GM21723 (cell line): ENCODE data around the gene PIP5KL1.
"Not testable (repeated sequence)": the region's sequence is repeated elsewhere in the genome, so short reads cannot be mapped to it uniquely, and the experiment has no call there.

Experiments
- ATAC-seq: cut with Tn5 transposase; IDR thresholded peaks from one replicate; pipeline ENCODE4 v1.9.1; 2021; ENCODE audit warnings: mild to moderate bottlenecking, moderate library complexity; ENCODE audit not compliant: unreplicated experiment

PIP5KL1 gene

GRCh38 chr9:127896395-127897192 lies 34.0 kb downstream of the PIP5KL1 start:
- no peak for ATAC-seq

DNA sequence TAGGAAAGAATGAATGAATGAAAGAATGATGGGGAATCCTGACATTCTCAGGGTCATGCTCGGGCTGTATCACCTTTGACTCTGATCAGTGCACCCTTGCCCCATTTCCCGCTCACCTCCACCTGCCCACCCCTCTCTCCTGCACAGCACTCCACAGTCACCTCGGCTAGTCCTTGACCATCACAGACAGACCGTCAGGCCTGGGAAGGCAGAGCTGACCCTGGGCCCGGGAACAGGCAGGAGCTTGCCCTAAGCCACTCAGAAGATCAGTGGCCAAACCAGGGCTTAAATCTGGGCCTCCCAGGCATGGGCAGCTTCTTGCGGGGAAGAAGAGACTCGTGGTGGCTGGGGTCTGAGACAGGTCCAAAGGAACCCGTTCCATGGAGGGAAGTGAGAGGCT lies 34.8 kb downstream of the PIP5KL1 start:
- no peak for ATAC-seq

- ATAC-seq = no peak
These were observed 37.2 kb downstream of the PIP5KL1 start for GRCh38 chr9:127893392-127893791.

DNA sequence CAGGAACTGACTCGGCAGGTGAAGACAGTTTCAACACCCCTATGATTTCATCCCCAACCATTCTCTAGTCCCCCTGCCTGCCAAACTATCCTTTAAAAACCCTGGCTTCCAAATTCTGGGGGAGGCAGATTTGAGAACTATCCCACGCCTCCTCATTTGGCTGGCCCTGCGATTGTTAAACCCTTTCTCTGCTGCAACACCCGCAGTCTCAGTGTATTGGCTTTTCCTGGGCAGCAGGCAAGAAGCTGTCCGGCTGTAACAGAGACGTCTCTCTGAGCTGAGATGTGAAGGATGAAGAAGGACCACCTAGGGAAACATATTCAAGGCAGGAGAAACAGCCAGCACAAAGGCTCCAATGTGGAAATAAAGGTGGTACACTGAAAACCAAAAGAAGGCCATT lies 37.7 kb downstream of the PIP5KL1 start:
- ATAC-seq = no peak

GRCh38 chr9:127890053-127890452 lies 40.5 kb downstream of the PIP5KL1 start:
- no peak for ATAC-seq

- no peak for ATAC-seq
These were observed 42.8 kb downstream of the PIP5KL1 start for GRCh38 chr9:127887792-127888191.

DNA sequence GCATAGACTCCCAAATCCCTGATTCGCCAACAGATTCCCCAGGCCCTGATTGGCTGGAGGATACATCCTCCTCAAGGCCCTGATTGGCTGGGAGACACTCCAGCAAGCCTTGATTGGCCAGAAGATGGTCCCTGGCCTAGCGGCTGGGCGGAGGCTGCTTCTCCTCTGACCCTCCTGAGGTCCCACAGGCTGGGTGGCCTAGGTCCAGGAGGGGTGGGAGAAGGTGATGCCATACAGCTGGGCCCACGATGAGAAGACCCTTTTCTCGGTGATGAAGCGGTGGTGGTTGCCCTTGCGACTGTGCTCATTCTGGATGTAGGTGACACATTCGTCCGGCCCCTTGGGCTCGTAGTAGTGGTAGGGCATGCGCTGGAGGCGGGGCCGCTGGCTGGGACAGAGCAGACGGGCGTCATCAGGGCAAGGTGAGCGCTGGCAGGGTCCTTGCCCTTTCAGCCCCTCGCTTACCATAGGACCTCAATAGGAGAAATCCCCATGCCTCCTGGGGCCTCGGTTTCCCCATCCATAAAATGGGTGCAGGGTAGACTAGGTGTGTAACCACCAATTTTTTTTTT lies 44.1 kb downstream of the PIP5KL1 start:
- ATAC-seq = no peak

DNA sequence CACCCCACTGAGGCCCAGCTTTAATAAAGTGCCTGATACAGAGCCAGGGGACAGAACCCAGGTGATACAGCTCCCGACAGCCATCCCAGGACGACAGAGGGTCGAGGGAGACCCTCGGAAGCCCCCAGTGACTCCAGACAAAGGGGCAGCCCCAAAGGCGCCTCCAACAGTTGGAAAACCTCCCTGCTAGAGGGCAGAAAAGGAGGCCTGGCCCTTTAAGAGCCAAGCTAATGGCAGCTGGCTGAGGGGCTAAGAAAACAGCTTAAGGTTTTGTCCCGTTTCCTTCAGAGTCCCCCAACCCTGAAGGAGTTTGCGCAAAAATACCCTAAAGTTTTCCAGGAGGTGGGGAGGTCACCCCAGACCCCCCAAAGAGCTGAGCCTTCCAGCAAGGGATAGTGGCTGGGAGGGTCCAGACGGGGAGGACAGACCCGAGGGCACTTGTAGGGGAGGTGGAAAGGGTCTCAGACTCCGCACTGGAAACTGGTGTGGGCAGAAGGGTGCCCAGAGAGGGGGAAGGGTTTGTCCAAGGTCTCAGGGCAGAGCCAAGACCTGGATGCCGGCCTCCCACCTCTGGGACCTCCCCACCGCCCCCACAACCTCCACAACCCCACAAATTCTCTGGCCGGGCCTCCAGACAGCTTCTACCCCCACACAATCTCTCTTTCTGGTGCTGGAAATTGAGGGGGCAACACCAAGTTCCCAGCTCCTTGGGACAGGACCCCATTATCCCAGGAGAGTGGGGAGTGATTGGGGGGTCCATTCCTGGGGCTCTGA lies 44.9 kb downstream of the PIP5KL1 start:
- ATAC-seq = no peak

GRCh38 chr9:127884976-127885490 lies 45.5 kb downstream of the PIP5KL1 start:
- ATAC-seq = no peak

DNA sequence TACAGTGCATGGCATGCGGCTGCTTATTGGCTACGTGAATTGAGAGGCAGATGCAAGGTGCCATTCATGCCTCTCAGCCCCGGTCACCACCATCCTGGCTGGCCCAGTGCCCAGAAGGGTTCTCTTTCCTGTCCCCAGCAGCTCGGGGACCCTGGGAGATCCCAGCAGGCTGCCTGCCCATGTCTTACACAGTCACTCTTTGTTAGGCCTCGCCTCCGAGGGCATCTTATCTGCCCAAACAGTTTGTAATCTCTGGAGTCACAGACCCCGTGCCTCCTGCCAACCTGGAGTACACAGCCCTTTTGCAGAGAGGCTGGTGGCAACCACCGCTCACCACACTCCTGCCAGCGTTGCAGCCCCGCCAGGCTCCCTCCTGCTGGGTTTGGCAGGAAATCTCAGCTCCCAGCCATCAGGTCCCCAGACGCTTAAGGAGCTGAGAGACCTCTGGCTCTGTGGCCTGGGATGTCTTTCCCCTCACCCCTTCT lies 46.1 kb downstream of the PIP5KL1 start:
- ATAC-seq = no peak

DNA sequence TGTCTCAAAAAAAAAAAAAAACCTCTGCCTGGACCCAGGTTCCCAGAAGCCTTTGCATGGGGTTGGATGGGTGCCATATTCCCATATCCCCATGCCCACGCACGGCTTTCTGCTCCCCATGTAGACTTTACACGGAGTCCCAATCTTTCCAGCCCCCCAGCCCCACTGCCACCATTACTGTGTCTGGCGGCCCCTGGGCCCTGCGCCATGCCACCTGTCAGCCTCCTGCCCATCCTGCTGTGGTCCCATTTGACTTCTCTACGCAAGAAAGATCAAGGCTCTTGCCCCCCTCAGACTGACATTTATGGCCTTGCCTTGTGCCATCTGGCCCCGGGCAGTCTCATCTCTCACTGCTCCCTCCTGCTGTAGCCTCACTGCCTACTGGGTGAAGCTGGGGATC lies 46.6 kb downstream of the PIP5KL1 start:
- no peak for ATAC-seq

- ATAC-seq = not testable (repeated sequence)
These were observed 48.9 kb downstream of the PIP5KL1 start for GRCh38 chr9:127881715-127882114.

GRCh38 chr9:127880143-127880542 lies 50.4 kb downstream of the PIP5KL1 start:
- ATAC-seq = no peak

GRCh38 chr9:127878652-127879390 lies 51.8 kb downstream of the PIP5KL1 start:
- ATAC-seq = no peak

DNA sequence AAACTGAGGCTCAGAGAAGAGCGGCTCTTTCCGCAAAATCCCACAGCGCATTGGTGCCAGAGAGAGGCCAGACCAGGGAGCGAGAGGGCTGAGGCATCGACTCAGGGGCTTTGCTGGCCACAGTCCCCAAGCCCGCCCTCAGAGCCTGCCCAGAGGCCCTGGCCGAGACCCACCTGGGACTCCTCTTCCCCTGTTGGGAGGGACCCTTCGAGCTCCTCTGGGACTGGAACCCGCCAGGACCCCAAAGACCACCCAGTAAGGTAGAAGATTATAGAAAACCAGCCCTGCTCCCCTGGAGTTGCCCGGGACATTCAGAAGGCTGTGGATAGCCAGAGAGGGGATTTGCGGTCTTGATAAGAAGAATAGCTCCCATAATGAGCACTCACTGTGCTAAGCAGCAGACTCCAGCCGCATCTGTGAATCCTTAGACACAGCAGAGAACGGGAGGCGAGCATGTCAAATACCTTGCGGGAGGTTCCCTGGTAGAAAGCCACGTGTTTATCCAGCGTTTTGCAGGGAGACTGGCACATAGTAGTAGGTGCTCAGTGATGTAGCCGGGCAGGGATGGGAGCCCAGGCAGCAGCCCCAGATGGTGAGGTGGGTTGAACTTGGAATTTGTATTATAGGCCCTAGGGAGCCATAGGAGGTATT lies 52.5 kb downstream of the PIP5KL1 start:
- no peak for ATAC-seq

DNA sequence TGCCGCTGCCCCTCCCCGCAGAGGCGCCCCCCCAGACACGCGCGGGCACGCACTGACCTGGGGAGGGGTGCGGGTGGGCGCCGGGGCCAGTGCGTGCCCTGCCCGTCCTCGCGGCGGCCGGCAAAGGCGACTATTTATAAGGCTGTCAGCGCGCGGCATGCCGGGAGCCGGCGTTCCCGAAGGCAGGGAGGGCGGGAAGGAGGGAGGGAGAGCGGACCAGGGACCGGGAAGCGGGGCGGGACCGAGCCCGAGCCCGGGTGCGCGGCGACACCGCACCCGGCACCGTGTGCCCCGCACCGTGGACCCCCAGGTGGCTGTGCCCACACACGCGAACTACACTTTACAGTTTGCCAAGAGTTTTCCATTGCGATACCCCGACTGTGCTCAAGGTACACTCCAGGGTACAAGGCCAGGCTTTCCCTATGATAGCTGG lies 53.0 kb downstream of the PIP5KL1 start, which contains the start of gene AK1:
AK1 (minus strand) TSS at position 110 of the 433 bp plus-strand sequence. CDS start 3,058 bp downstream, outside the sequence.
- no peak for ATAC-seq

GRCh38 chr9:127876764-127877562 lies 53.6 kb downstream of the PIP5KL1 start:
- ATAC-seq = no peak

GRCh38 chr9:127876026-127876763 lies 54.4 kb downstream of the PIP5KL1 start:
- ATAC-seq = no peak
